HPDE6-E6E7 (cell line): ENCODE data around the gene PNRC2.
"Not testable (repeated sequence)": the region's sequence is repeated elsewhere in the genome, so short reads cannot be mapped to it uniquely, and the experiment has no call there.

Source experiments
- DNase-seq: peaks from one replicate; pipeline ENCODE4 v3.0.0; 2011; ENCODE audit warnings: missing footprints; ENCODE audit errors: extremely low spot score

Gene PNRC2

DNA sequence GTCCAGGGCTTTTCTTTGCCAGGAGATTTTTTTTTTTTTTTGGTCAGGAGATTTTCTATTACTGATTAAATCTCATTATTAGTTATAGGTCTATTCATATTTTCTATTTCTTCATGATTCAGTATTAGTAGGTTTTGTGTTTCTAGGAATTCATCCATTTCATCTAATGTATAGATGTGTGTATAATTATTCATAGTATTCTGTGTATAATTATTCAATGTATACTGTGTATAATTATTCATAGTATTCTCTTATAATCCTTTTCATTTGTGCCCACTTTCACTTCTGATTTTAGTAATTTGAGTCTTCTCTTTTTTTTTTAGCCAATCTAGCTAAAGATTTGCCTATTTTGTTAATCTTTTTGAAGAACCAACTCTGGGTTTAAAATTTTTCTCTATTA is 12.3 kb upstream of the PNRC2 start:
- no peak for DNase-seq

DNA sequence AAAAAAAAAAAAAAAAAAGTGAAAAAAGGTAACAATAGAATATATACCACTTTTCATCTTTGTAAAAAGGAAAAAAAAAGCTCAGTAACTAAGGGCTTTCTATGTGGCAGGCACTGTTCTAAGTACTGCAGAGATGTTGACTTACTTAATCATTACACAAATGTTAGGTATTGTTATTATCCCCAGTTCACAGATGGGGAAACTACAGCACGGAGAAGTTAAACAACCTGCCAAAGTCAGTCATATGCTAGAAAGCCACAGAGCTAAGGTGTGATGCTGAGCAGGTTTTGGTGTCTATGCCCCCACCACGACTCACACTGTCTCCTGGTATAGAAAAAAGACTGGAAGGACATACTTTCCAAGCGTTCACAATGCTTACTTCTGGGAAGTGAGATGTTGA is 6.6 kb upstream of the PNRC2 start:
- DNase-seq, result no peak

GRCh38 chr1:23957096-23957495 is 2.5 kb upstream of the PNRC2 start:
- DNase-seq, result no peak

- DNase-seq, result not testable (repeated sequence)
These were observed 1.4 kb upstream of the PNRC2 start for GRCh38 chr1:23958040-23958809.

- peak; percentile 60 for DNase-seq
These were observed 693 bp upstream of the PNRC2 start for GRCh38 chr1:23958810-23959460.

GRCh38 chr1:23960291-23961020 is 828 bp downstream of the PNRC2 start:
- no peak for DNase-seq

- no peak for DNase-seq
These were observed 4.1 kb downstream of the PNRC2 start for GRCh38 chr1:23963617-23964234.

GRCh38 chr1:23964235-23964668 is 4.6 kb downstream of the PNRC2 start:
- DNase-seq, result no peak

DNA sequence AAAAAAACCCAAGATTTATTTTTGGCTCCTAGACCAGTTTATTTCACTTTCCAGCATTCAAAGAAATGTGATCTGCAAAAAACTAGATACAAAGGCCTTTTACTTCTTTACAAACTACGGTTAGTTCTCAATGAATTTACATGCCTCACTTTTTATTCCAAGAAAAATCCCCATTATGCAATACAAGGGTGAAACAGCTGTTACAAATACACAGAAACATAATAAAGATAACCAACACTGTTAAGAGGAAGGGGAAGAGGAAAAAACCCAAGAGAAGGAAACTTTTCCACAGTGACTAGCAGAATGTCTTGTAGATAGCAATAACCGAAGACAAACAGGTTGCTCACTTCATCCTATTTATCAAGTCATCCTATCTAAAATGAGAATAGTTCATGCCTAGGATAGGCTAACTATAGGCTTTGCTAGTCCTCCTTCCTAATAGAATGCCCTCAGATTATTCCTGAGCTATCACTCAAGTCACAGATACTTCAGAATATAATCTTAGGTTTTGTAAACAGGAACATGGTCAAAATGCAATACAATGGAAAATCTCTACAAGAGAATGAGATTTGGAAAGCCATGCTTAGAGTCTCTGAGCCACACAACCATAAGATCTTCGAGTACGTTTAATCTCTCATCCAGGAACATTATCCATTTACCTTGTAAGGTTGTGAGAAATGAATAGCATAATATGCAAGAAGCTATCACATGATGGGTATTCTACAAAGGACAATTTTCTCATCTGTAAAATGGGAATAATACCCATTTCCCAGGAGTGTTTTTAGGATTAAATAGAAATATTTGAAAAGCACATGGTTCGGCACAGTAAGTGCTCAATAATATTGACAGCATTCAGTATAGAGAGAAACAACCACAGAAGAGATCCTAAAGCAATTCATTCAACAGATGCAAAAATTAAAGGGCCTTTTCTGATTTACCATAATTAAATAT is 5.4 kb downstream of the PNRC2 start:
- DNase-seq, result no peak

DNA sequence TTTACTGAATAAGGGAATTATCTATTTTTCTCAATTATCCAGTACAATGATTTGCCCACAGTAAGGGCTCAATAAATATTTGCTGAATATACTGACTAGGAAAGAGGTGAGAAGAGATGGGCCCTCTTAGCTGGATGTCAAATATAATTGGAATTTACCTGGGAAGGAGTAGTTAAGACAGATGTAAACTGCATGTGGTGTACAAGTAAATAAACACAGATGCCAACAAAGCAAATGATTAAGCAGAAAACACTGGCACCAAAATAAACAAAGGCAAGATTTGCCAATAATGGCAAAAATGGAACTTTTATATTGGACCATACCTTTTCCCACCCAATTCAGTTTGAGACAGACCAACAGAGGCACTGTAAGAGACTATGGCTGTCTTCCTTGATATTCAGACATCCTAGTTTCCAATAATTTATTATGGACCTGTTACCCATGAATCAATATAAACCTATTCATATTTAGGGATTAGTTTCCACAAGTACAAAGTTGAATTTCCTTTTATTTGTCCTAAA is 7.4 kb downstream of the PNRC2 start:
- DNase-seq, result no peak

GRCh38 chr1:23967871-23968270 is 8.2 kb downstream of the PNRC2 start:
- DNase-seq, result no peak

DNA sequence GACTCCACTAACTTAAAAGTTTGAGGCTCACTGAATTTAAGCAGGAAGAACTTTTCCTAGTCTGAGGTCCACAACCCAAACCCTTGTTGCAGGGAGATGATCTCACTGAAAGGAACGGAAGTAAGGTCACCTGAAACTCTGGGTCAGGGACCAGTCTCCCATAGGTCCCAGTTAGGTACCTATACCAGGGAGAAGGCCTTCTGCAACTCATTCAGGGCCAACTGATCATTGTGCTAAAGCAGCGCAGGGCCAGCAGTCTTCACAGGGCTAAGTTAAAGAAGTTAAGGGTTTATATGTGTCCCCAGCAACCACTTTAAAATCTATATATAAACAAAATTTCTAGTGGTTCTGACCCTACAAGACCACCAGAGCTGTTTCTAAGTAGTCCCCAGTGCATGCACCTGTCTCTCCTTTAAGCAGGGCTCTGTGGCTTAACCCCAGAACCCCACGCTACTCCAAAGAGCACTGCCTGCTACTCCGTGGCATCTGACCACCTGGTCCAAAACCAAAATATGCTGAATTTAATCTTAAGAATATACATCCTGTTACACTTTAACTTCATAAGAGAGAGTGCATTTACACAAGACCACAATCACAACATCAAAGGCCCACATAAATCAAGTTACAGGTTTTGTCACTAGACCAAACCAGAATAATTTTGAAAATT is 17.7 kb downstream of the PNRC2 start:
- no peak for DNase-seq

- DNase-seq, result no peak
These were observed 18.2 kb downstream of the PNRC2 start for GRCh38 chr1:23977854-23978191.

GRCh38 chr1:23978805-23979204 is 19.2 kb downstream of the PNRC2 start:
- no peak for DNase-seq

GRCh38 chr1:23979387-23979880 is 19.8 kb downstream of the PNRC2 start:
- no peak for DNase-seq

DNA sequence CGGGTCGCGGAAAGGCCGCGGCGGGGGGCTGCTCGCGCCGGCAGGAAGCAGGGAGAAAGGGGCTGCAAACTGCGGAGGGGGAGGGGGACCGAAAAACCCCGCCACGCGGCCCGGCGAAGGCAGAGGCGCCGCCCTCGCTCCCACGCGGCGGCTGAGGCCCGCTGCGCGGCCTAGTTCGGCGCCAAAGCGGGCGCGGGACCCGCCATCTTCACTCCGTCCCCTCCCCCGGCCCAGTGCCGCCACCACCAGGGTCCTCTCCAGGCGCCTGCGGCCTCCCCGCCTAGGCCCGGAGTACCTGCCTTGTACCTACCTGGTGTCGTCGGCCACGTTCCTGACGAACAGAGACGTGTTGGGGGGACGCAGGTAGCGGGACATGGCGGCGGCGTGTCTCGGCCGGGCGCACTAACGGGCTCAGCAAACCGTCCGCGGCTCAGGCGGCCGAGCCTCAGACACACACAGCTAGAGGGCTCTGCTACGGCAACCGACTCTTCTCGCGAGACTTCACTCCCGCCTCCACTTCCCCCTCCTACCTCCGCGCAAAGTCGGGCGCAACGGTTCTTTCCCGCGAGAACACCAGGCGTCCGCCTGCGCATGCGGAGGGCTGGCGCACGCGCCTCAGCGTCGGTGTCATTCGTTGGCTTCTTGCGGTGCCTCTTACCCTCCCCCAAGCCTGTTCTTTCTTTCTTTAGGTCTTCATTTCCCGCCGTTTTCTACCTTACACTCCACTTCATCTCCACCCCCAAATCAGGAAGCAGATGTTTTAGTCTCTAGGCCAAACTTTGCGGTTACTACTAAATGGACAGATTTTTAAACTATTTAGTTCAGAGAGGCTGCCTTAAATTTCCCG is 20.5 kb downstream of the PNRC2 start, which contains the start of gene SRSF10:
SRSF10 (minus strand) TSS at position 447 of the 847 bp plus-strand sequence; CDS start at position 375, 72 bp downstream.
- DNase-seq, result peak; percentile 94

GRCh38 chr1:23980728-23981070 is 21.1 kb downstream of the PNRC2 start:
- DNase-seq, result peak; percentile 70

- no peak for DNase-seq
These were observed 25.0 kb downstream of the PNRC2 start for GRCh38 chr1:23984417-23985186.
